Endothelial cell of umbilical vein (primary cell): ENCODE measurements around the gene ARL6IP4. TPM values are rescaled to one million over a fixed set of nuclear protein-coding genes. Genes with fewer than 3 reads are reported as not detected.

Experiments used
- BruUV-seq: library from RNA; stranded (reverse); fragments of 400-500 nt; replicated peaks from 2 replicates; lab custom pipeline; 2021; lab: Mats Ljungman, UMichigan
- CTCF ChIA-PET: fragments of 300-600, 350-600 bp; sonication (Branson Sonifier 250); formaldehyde crosslinking; loops from one replicate; lab custom pipeline; 2021; ENCODE audit warnings: antibody characterized with exemption, inconsistent platforms; lab: Charles Lee
- POLR2A ChIA-PET: fragments of 300-600, 350-600 bp; sonication (Branson Sonifier 250); formaldehyde crosslinking; loops from one replicate; lab custom pipeline; 2021; ENCODE audit warnings: antibody characterized with exemption, inconsistent platforms; lab: Charles Lee
- DNase-seq: peaks from one replicate; pipeline ENCODE4 v3.0.0-alpha.2; 2011; ENCODE audit warnings: low read depth, low spot score
- FAIRE-seq: peaks from 2 replicates; lab custom pipeline; 2011; peaks lifted over from hg19 to GRCh38; lab: Jason Lieb, UNC
- H2AFZ ChIP-seq: 2 replicates; pipeline ENCODE4 v1.6.0; 2012; ENCODE audit warnings: low read depth, low read length, control low read depth, inconsistent platforms
- H3K27ac ChIP-seq: 2 replicates; pipeline ENCODE4 v1.5.1; 2011; ENCODE audit warnings: low read depth, mild to moderate bottlenecking, control low read depth, low read length, moderate library complexity; ENCODE audit not compliant: insufficient read depth
- H3K27me3 ChIP-seq, 2 experiments: 2 replicates each; pipeline versions ENCODE4 v1.6.0 to v1.6.1; 2011; ENCODE audit warnings: low read length in 2 of 2, mixed read lengths in 1 of 2; ENCODE audit not compliant: control insufficient read depth in 2 of 2, insufficient read depth in 2 of 2
- H3K36me3 ChIP-seq, 2 experiments: 2 replicates in 1 of 2; 3 replicates in 1 of 2; pipeline ENCODE4 v1.5.1; 2011; ENCODE audit warnings: low read length in 2 of 2, mild to moderate bottlenecking in 1 of 2, moderate library complexity in 1 of 2; ENCODE audit not compliant: control insufficient read depth in 2 of 2, insufficient read depth in 2 of 2; ENCODE audit errors: extremely low read depth in 1 of 2
- H3K4me1 ChIP-seq: 3 replicates; pipeline ENCODE4 v1.5.1; 2011; ENCODE audit warnings: mild to moderate bottlenecking, low read length; ENCODE audit not compliant: control insufficient read depth, insufficient read depth; ENCODE audit errors: extremely low read depth
- H3K4me2 ChIP-seq: 2 replicates; pipeline ENCODE4 v1.6.1; 2011; ENCODE audit warnings: low read length, control low read depth, mixed read lengths; ENCODE audit not compliant: insufficient read depth
- H3K4me3 ChIP-seq, 3 experiments: fragments of 200-600 bp in 1 of 3; sonication (generic), shearing (Covaris generic) in 1 of 3; replicated peaks in 1 of 3; 2 replicates each; pipeline ENCODE4 v1.5.1; 2011 to 2016; ENCODE audit warnings: control low read depth in 3 of 3, low read length in 3 of 3, mild to moderate bottlenecking in 2 of 3, inconsistent platforms in 1 of 3, low read depth in 1 of 3, moderate library complexity in 1 of 3; ENCODE audit not compliant: insufficient read depth in 1 of 3
- H3K79me2 ChIP-seq: 2 replicates; pipeline ENCODE4 v1.6.0; 2012; ENCODE audit warnings: low read length, inconsistent platforms; ENCODE audit not compliant: control insufficient read depth, insufficient read depth
- H3K9ac ChIP-seq: replicated peaks from 2 replicates; pipeline ENCODE3; 2011; ENCODE audit warnings: low read length, control low read depth; ENCODE audit not compliant: insufficient read depth; ENCODE audit errors: extremely low read depth
- H3K9me1 ChIP-seq: replicated peaks from 3 replicates; pipeline ENCODE4 v1.6.0; 2011; ENCODE audit warnings: mild to moderate bottlenecking, low read length; ENCODE audit not compliant: control insufficient read depth, insufficient read depth; ENCODE audit errors: extremely low read depth
- H3K9me3 ChIP-seq: replicated peaks from 2 replicates; pipeline ENCODE4 v1.5.1; 2012; ENCODE audit warnings: low read length, inconsistent platforms; ENCODE audit not compliant: control insufficient read depth, insufficient read depth
- H4K20me1 ChIP-seq: replicated peaks from 2 replicates; pipeline ENCODE3; 2011; ENCODE audit warnings: mild to moderate bottlenecking, low read length; ENCODE audit not compliant: control insufficient read depth, insufficient read depth; ENCODE audit errors: extremely low read depth
- EZH2 ChIP-seq: IDR thresholded peaks from 2 replicates; pipeline ENCODE4 v1.6.1; 2012; ENCODE audit warnings: borderline replicate concordance, low read depth, mild to moderate bottlenecking, moderate library complexity, low read length, inconsistent platforms; ENCODE audit not compliant: severe bottlenecking
- FOS ChIP-seq: IDR thresholded peaks from 2 replicates; pipeline ENCODE4 v1.6.1; 2011; ENCODE audit warnings: mild to moderate bottlenecking, low read length, moderate library complexity, borderline replicate concordance; ENCODE audit not compliant: insufficient read depth
- GATA2 ChIP-seq: IDR thresholded peaks from 2 replicates; pipeline ENCODE4 v1.7.0; 2011; ENCODE audit warnings: low read depth, mild to moderate bottlenecking, moderate library complexity, mixed read lengths, low read length; ENCODE audit not compliant: insufficient read length, insufficient read depth
- JUN ChIP-seq: IDR thresholded peaks from 2 replicates; pipeline ENCODE4 v1.6.1; 2011; ENCODE audit warnings: borderline replicate concordance, low read depth; ENCODE audit not compliant: insufficient read length, insufficient read depth
- MAX ChIP-seq: IDR thresholded peaks from 2 replicates; pipeline ENCODE4 v1.6.1; 2011; ENCODE audit not compliant: insufficient read depth, insufficient read length
- MYC ChIP-seq: IDR thresholded peaks from one replicate; pipeline ENCODE4 v1.6.1; 2011; ENCODE audit warnings: mild to moderate bottlenecking, low read depth, low read length
- POLR2A ChIP-seq: IDR thresholded peaks from 2 replicates; pipeline ENCODE4 v1.6.1; 2012; ENCODE audit warnings: low read depth, mild to moderate bottlenecking, control low read depth, low read length
- POLR2AphosphoS5 ChIP-seq: IDR thresholded peaks from 2 replicates; pipeline ENCODE4 v1.6.1; 2012; ENCODE audit warnings: low read depth, mild to moderate bottlenecking, control low read depth, low read length, moderate library complexity; ENCODE audit not compliant: insufficient read depth
- dilution Hi-C: fragments of 300-500 bp; cut with MboI; formaldehyde crosslinking; loops from one replicate; pipeline ENCODE4 v1.15.0; 2019; ENCODE audit warnings: low sequenced_read_pairs; ENCODE audit not compliant: extremely low pct_ligation_motif_present
- intact Hi-C: fragments of 100-400 bp; cut with micrococcal nuclease; formaldehyde crosslinking; loops from one replicate; pipeline ENCODE4 v1.10.0; 2022
- polyA plus RNA-seq, 4 experiments: library from polyadenylated mRNA; depleted of rRNA in 3 of 4; stranded (reverse) in 3 of 4; unstranded in 1 of 4; fragments of >200 nt; gene quantifications; 2 replicates each; pipeline versions ENCODE4 v1.2.1 to v1.2.3, GENCODE V29; 2011 to 2012; ENCODE audit warnings: missing spikeins in 1 of 4
- total RNA-seq: library from RNA; stranded (reverse); gene quantifications from 2 replicates; pipeline ENCODE4 v1.2.3, GENCODE V29; 2021
- TF ChIP-seq, protein P1 (sequence below), 2 donors: IDR thresholded peaks; 1 replicate in 1 of 2; 2 replicates in 1 of 2; pipeline ENCODE4 v1.5.1; 2011; ENCODE audit warnings: low read length in 2 of 2, mild to moderate bottlenecking in 2 of 2, moderate library complexity in 2 of 2, control low read depth in 1 of 2, inconsistent platforms in 1 of 2, low read depth in 1 of 2; ENCODE audit not compliant: insufficient read depth in 1 of 2; ENCODE audit errors: extremely low read depth in 1 of 2

The ARL6IP4 gene
- total and polyA plus RNA-seq, 2 donors (not counting 3 experiments of a cell fraction or from before 2014, with no cell fraction given) = 193 to 226 TPM

- H3K9ac ChIP-seq = no peak overlapping the region
- H3K27me3 ChIP-seq = no peaks in the 10 kb centered on the region
- no peaks in the 10 kb centered on the region for H3K9me1 ChIP-seq
- H3K4me3 ChIP-seq = no peak overlapping the region
- H2AFZ ChIP-seq = no peak overlapping the region
- DNase-seq (no peak), FAIRE-seq (no peak)
- ChIA-PET CTCF (interaction anchor here (0.8 kb wide), 1 partner anchor 185 kb away, joined by 3 read pairs; no protein-coding TSS in a partner anchor), POLR2A (interaction anchor here (1.3 kb wide), 1 partner anchor 255 kb away, joined by 3 read pairs; the partner anchor contains the start of gene MTRFR)
- no peak overlapping the region for H3K27ac ChIP-seq
- intact Hi-C loops (no loop called here), dilution Hi-C loops (no loop called here)
- peaks cover 32% of the 10 kb centered on the region for H3K4me1 ChIP-seq
- no peak overlapping the region for H3K4me2 ChIP-seq
- TF ChIP-seq GATA2 = no peak
- TF ChIP-seq MYC = no peak
- no peak for TF ChIP-seq EZH2
- H3K36me3 ChIP-seq = peaks cover 0 to 9% of the 10 kb centered on the region in 2 experiments
- no peaks in the 10 kb centered on the region for H4K20me1 ChIP-seq
- no TSS peak for BruUV-seq
- no peaks in the 10 kb centered on the region for H3K9me3 ChIP-seq
- H3K79me2 ChIP-seq = peaks cover 25% of the 10 kb centered on the region
These were observed 1.9 kb upstream of the ARL6IP4 start for GRCh38 chr12:122978507-122978955.

DNA sequence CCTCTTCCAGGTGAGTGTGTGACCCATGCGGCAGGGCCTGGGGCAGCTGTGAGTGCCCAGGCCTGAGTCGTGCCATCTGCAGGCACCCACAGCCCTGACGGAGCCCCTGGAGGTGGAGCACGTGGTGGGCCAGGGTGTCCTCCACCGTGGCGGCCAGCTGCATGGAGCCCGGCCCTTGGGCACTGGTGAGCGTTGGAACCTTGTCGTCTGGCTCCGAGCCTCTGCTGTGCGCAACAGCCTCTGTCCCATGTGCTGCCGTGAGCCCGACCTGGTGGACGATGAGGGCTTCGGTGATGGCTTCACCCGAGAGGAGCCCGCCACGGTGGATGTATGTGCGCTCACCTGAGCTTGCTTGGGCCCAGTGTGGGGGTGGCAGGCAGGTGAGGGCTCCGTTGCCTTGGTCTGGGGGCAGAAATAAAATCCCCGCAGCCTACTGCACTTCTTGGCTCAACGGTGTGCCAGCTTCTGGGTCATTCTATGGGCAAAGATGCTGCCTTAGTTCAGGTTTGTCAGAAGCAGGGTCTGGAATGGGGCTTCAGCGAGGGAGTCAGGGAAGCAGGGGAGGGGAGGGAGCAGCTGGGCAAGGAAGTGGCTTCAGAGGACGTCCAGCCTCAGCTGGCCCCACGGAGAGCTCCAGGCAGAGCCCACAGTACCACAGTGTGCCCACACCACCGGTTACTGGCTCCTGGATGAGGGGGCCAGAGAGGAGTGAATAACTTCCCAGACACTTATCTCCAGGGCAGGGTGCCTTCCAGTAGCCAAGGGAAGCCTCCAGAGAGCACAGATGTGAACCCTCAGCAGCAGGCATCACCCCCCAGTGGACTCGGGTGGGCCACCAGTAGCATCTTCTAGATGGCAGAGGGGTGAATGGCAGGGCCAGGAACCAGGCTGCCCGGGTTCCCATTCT lies 1.2 kb upstream of the ARL6IP4 start:
- Histone ChIP-seq H4K20me1 (no peaks in the 10 kb centered on the region), H3K9me3 (no peaks in the 10 kb centered on the region), H3K79me2 (peaks cover 25% of the 10 kb centered on the region), H3K9ac (peak overlapping the region; percentile 90), H3K4me2 (peak overlapping the region; percentile 88), H3K9me1 (no peaks in the 10 kb centered on the region), H3K36me3 (peaks cover 0 to 9% of the 10 kb centered on the region in 2 experiments), H3K27ac (peak overlapping the region; percentile 78), H3K4me3 (peak overlapping the region in 2 of 3 experiments; percentile 60 to 83), H3K4me1 (peaks cover 35% of the 10 kb centered on the region), H3K27me3 (no peaks in the 10 kb centered on the region), H2AFZ (peak overlapping the region; percentile 67)
- no peak for DNase-seq
- ChIA-PET CTCF (interaction anchor here (0.8 to 2.0 kb wide), 6 partner anchors 11 to 259 kb away, joined by 3 to 5 read pairs (median 4); no protein-coding TSS in a partner anchor), POLR2A (interaction anchor here (1.3 kb wide), 1 partner anchor 254 kb away, joined by 3 read pairs; the partner anchor contains the start of gene MTRFR)
- dilution Hi-C loops (no loop called here), intact Hi-C loops (no loop called here)
- no TSS peak for BruUV-seq
- TF ChIP-seq POLR2A (no peak), MYC (no peak), GATA2 (no peak), EZH2 (no peak), JUN (no peak), FOS (no peak), POLR2AphosphoS5 (no peak), MAX (no peak)
- TF ChIP-seq, protein P1, sequence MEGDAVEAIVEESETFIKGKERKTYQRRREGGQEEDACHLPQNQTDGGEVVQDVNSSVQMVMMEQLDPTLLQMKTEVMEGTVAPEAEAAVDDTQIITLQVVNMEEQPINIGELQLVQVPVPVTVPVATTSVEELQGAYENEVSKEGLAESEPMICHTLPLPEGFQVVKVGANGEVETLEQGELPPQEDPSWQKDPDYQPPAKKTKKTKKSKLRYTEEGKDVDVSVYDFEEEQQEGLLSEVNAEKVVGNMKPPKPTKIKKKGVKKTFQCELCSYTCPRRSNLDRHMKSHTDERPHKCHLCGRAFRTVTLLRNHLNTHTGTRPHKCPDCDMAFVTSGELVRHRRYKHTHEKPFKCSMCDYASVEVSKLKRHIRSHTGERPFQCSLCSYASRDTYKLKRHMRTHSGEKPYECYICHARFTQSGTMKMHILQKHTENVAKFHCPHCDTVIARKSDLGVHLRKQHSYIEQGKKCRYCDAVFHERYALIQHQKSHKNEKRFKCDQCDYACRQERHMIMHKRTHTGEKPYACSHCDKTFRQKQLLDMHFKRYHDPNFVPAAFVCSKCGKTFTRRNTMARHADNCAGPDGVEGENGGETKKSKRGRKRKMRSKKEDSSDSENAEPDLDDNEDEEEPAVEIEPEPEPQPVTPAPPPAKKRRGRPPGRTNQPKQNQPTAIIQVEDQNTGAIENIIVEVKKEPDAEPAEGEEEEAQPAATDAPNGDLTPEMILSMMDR (IDR thresholded peaks at IDR 0.05; ENCODE audit: extremely low read depth in 1 of 2, insufficient read depth in 1 of 2, low read depth in 1 of 2, low read length in 2 of 2) = no peak
- no peak for FAIRE-seq
